ENCODE measurements around the gene PABPN1L. TPM values are rescaled to one million over a fixed set of nuclear protein-coding genes. Genes with fewer than 3 reads are reported as not detected.

Gene PABPN1L
- total and polyA plus RNA-seq, 2 donors from 2014 or later: not detected

- no peak for DNase-seq
- Histone ChIP-seq H3K9ac (ENCODE audit: low read length in 3 of 3) (no peak overlapping the region), H3K4me3 (ENCODE audit: low read length in 3 of 3) (no peak overlapping the region), H3K27ac (ENCODE audit: low read depth in 2 of 2, low read length in 2 of 2) (no peak overlapping the region), H3K9me3 (ENCODE audit: control insufficient read depth in 2 of 3, insufficient read depth in 1 of 3, low read length in 3 of 3) (no peaks in the 10 kb centered on the region), H3K36me3 (ENCODE audit: control insufficient read depth in 2 of 3, insufficient read depth in 3 of 3, low read length in 3 of 3) (no peaks in the 10 kb centered on the region), H3K27me3 (ENCODE audit: control insufficient read depth, insufficient read depth, low read length) (no peaks in the 10 kb centered on the region), H3K4me1 (ENCODE audit: control insufficient read depth in 2 of 3, insufficient read depth in 2 of 3, low read depth in 1 of 3, low read length in 3 of 3) (no peaks in the 10 kb centered on the region)
- no peak for FAIRE-seq
- TF ChIP-seq, protein P1, sequence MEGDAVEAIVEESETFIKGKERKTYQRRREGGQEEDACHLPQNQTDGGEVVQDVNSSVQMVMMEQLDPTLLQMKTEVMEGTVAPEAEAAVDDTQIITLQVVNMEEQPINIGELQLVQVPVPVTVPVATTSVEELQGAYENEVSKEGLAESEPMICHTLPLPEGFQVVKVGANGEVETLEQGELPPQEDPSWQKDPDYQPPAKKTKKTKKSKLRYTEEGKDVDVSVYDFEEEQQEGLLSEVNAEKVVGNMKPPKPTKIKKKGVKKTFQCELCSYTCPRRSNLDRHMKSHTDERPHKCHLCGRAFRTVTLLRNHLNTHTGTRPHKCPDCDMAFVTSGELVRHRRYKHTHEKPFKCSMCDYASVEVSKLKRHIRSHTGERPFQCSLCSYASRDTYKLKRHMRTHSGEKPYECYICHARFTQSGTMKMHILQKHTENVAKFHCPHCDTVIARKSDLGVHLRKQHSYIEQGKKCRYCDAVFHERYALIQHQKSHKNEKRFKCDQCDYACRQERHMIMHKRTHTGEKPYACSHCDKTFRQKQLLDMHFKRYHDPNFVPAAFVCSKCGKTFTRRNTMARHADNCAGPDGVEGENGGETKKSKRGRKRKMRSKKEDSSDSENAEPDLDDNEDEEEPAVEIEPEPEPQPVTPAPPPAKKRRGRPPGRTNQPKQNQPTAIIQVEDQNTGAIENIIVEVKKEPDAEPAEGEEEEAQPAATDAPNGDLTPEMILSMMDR (IDR thresholded peaks at IDR 0.05; ENCODE audit: borderline replicate concordance, extremely low read depth, insufficient read depth): no peak
- intact Hi-C loops (cut with DNase I): no loop called here
Measured at GRCh38 chr16:88897696-88898425, 31.4 kb upstream of the PABPN1L start.

GRCh38 chr16:88896238-88897070 lies 30.0 kb upstream of the PABPN1L start:
- FAIRE-seq: no peak
- TF ChIP-seq, protein P1 (IDR thresholded peaks at IDR 0.05; ENCODE audit: borderline replicate concordance, extremely low read depth, insufficient read depth): no peak
- no peak overlapping the region for H3K9ac ChIP-seq (ENCODE audit: low read length in 3 of 3)

DNA sequence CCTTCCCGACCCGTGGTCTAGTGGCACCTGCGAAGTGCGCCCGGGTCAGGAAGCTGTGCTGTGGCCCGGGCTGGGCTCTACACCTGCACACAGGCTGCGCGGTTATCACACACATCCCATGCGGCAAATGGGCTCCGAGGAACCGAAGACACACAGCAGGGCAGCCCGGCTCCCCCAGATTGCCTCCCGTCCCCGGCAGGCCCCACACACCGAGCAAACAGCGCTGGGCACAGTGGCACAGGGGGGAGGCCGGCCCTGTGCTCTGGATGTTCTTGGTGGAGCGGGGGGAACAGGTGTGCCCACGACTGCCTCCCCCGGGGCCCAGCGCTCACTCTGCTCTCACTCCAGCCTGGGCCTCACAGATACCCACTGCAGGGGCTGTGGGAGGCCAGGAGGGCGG lies 28.9 kb upstream of the PABPN1L start:
- DNase-seq: no peak
- intact Hi-C loops (cut with DNase I): no loop called here
- TF ChIP-seq, protein P1 (IDR thresholded peaks at IDR 0.05; ENCODE audit: borderline replicate concordance, extremely low read depth, insufficient read depth): no peak

More at GRCh38 chr16:88896238-88897070, 30.0 kb upstream of the PABPN1L start:
- Histone ChIP-seq H3K27me3 (ENCODE audit: control insufficient read depth, insufficient read depth, low read length) (no peaks in the 10 kb centered on the region), H3K9me3 (ENCODE audit: control insufficient read depth in 2 of 3, insufficient read depth in 1 of 3, low read length in 3 of 3) (no peaks in the 10 kb centered on the region), H3K4me3 (ENCODE audit: low read length in 3 of 3) (no peak overlapping the region), H3K36me3 (ENCODE audit: control insufficient read depth in 2 of 3, insufficient read depth in 3 of 3, low read length in 3 of 3) (no peaks in the 10 kb centered on the region), H3K27ac (ENCODE audit: low read depth in 2 of 2, low read length in 2 of 2) (no peak overlapping the region), H3K4me1 (ENCODE audit: control insufficient read depth in 2 of 3, insufficient read depth in 2 of 3, low read depth in 1 of 3, low read length in 3 of 3) (no peaks in the 10 kb centered on the region)
- no peak for DNase-seq
- intact Hi-C loops (cut with DNase I): no loop called here

More for the DNA sequence above, 28.9 kb upstream of the PABPN1L start:
- no peaks in the 10 kb centered on the region for H3K4me1 ChIP-seq (ENCODE audit: control insufficient read depth in 2 of 3, insufficient read depth in 2 of 3, low read depth in 1 of 3, low read length in 3 of 3)
- H3K27me3 ChIP-seq (ENCODE audit: control insufficient read depth, insufficient read depth, low read length): no peaks in the 10 kb centered on the region
- H3K4me3 ChIP-seq (ENCODE audit: low read length in 3 of 3): no peak overlapping the region
- H3K27ac ChIP-seq (ENCODE audit: low read depth in 2 of 2, low read length in 2 of 2): no peak overlapping the region
- no peaks in the 10 kb centered on the region for H3K36me3 ChIP-seq (ENCODE audit: control insufficient read depth in 2 of 3, insufficient read depth in 3 of 3, low read length in 3 of 3)
- H3K9ac ChIP-seq (ENCODE audit: low read length in 3 of 3): no peak overlapping the region
- no peaks in the 10 kb centered on the region for H3K9me3 ChIP-seq (ENCODE audit: control insufficient read depth in 2 of 3, insufficient read depth in 1 of 3, low read length in 3 of 3)
- no peak for FAIRE-seq
